LHCN-M2 (cell line): ENCODE results near the gene TNFRSF8. TPM values are rescaled to one million over a fixed set of nuclear protein-coding genes. Genes with fewer than 3 reads are reported as not detected.
A peak's percentile ranks its signal among the peaks of the same experiment; 100 is the strongest.

ENCODE experiments used
- DNase-seq: peaks from one replicate; pipeline ENCODE4 v3.0.0-alpha.2; 2012; ENCODE audit warnings: low read depth
- total RNA-seq: library from RNA; depleted of rRNA; stranded (reverse); fragments of >200 nt; gene quantifications from 2 replicates; pipeline ENCODE4 v1.2.3, GENCODE V29; 2014

The TNFRSF8 gene
- total RNA-seq, 1 experiment from 2014 or later = not detected

GRCh38 chr1:12140515-12141162, 77.5 kb downstream of the TNFRSF8 start:
- no peak for DNase-seq

DNA sequence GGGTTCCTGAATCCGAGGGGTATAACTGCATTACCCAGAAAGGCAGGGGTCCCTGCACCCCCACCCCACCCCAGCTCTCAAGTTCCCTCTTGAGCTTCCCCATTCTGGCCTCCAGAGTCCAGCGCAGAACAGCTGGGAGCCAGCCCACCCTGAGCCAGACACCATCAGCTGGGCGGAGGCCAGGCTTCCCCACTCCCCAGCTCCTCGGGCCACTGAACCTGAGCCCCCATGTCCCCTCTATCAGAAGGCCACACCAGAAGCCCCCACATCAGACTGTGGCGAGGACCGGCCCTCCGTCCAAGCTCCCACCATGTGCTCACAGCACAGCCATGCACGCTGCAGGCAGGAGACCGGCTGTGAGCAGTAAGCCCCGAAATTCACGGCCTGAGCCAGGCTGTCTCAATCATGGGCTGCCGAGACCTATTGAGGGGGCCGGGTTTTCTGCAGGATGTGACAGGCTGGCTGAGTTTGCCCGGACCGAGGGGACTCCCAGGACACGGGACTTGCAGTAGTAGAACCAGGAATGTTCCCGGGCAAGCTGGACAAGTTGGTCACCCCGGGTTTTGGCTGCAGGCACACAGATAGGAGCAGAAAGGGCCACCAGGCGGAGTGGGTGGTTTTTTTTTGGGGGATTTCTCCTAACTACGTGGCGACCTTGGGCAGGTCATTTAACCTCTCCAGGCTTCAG, 78.2 kb downstream of the TNFRSF8 start:
- DNase-seq = no peak

DNA sequence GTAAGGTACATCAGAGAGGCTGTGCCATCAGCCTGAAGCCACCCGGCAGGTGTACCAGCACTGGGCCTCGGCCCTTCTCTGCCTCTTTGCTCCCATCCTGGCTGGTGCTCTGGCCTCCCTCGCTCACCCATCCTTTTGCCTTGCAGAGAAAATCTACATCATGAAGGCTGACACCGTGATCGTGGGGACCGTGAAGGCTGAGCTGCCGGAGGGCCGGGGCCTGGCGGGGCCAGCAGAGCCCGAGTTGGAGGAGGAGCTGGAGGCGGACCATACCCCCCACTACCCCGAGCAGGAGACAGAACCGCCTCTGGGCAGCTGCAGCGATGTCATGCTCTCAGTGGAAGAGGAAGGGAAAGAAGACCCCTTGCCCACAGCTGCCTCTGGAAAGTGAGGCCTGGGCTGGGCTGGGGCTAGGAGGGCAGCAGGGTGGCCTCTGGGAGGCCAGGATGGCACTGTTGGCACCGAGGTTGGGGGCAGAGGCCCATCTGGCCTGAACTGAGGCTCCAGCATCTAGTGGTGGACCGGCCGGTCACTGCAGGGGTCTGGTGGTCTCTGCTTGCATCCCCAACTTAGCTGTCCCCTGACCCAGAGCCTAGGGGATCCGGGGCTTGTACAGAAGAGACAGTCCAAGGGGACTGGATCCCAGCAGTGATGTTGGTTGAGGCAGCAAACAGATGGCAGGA, 79.2 kb downstream of the TNFRSF8 start:
- no peak for DNase-seq

GRCh38 chr1:12142891-12143630, 80.0 kb downstream of the TNFRSF8 start:
- DNase-seq = no peak

- peak; percentile 98 for DNase-seq
Observed at GRCh38 chr1:12143631-12144155, 80.6 kb downstream of the TNFRSF8 start.

DNA sequence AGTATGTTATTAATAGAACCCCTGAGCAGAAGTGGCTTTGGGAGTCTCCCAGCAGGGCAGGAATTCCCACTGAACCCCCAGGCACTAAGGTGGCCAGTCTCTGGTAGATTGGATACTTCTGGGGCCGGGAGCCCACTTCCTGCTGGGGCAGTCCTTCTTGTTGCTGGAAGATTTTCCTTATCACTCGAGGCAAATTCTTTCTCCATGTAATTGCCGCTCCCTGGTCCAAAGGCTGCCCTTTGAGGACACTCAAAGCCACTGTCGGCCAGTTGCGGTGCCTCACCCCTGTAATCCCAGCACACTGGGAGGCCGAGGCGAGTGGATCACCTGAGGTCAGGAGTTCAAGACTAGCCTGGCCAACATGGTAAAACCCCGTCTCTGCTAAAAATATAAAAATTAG, 81.1 kb downstream of the TNFRSF8 start:
- DNase-seq = no peak

DNA sequence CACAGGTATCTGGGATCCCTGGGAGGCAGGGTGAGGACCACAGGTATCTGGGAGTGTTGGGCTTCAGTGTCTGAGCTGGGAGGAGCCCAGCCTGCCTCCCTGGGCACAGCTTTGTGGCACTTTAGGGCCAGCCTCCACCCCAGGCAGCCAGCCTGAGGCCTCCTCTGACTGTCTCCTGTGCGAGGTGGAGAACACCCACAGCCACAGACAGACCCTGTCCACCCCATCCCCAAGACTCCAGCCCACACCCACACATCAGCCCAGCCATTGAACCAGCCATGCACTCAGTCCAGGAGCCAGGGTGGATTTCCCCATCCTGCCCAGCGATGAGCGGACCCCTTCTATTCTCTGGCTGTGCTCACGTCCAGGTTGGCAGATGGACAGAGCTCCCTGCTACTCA, 81.9 kb downstream of the TNFRSF8 start:
- DNase-seq = no peak

DNA sequence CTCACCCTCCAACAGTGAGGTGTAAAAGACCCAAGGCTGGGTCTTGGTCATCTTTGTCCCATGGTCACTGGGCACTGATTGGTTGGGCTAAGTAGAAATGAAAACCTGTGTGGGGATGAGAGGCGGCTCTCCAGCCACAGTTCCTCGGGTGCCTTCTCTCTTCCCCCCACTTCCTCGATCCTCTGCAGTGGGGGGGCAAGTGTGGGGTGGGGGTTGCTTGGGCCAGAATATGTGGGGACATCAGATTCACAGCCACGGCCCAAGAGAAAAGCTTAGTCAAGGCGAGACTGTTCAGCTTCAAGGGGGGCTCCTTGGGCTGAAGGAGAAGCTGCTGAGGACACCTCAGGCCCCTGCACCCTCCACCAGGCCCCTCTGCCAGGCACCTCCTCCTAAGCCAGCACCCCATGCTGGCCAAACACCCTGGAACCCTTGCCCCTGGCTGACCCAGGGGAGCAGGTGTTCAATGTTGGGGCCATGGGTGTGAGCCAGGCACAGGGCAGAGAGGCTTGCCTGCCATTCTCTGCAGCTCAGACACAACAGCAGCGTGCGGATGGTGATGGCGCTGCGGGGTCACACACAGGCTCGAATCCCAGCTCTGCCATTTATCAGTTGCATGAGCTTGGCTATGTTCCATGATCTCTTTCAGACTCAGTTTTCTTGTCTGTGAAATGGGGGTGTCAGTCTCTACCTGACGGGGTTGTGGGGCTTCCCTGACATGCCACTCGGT, 82.7 kb downstream of the TNFRSF8 start:
- no peak for DNase-seq

DNA sequence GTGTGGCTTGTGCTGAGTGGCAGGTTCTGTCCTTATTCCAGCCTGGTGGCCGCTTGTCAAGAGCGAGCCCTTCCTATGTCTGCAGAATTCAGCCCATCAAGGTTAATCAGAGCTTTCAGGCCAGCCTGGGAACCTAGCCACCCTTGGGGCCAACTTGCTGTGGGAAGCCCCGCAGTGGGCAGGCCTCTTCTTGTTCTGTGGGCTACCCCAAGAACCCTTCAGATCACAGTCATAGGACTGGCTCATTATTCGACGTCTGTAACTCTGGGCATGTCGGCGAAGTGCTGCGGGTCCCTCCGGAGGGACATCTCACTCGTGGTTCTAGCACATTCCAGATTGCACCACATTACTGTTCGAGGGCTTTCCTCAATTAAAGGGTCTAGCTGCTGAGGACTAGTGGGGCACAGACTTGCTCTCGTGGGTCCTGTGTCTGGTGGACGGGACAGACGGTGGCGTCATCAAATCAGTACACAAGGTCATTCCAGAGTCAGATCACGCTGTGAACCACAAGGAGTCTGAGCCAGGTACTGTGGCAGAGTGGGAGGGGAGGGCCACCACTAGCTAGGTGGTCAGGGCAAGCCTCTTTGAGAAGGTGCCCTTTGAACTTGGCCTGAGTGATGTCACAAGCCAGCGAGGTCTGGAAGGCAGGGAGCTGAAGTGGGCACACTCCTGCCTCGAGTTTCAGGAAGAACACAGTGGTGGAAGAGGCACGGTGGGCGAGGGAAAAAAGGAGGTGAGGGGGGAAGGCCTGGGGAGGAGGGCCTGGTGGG, 83.4 kb downstream of the TNFRSF8 start:
- no peak for DNase-seq

- peak; percentile 32 for DNase-seq
Observed at GRCh38 chr1:12147201-12147701, 84.1 kb downstream of the TNFRSF8 start.

- peak; percentile 37 for DNase-seq
Observed at GRCh38 chr1:12148160-12148957, 85.3 kb downstream of the TNFRSF8 start.

DNA sequence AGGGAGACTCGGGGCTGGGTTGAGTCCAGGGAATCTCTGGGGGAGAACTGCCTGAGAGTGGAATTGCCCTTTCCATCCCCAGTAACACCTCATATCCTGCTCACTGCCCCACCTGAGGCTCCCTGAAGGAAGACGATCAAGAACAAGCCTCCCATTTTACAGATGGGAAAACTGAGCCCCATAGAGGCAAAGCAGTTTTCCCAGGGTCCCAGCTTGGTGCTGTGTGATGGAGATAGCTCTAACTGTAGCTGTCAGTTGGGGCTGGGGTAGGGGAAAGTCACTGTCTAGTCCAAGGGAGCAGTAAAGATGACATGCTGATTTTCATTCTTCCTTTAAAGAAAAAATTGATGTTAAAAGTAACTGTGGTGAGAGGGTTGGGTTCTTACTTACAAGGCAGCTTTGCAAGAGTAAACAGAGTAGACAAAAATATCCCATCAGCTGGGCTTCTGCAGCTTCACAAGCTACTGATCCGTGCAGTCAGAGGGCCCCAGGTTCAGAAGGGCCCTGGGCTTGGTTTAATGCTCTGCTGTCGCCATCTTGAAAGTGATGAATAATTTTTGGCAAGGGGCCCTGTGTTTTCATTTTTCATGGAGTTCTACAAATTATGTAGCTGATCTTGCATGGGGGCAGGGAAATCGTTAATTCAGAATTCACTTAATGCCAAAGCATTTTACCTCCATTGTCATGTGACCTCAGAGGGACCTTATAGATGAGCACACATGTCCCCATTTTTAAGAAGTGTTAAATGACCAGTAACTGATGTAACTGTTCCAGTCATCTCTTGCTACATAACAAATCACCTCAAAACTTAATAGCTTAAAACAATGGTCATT, 86.1 kb downstream of the TNFRSF8 start:
- DNase-seq = no peak

- no peak for DNase-seq
Observed at GRCh38 chr1:12149791-12150175, 86.7 kb downstream of the TNFRSF8 start.

DNA sequence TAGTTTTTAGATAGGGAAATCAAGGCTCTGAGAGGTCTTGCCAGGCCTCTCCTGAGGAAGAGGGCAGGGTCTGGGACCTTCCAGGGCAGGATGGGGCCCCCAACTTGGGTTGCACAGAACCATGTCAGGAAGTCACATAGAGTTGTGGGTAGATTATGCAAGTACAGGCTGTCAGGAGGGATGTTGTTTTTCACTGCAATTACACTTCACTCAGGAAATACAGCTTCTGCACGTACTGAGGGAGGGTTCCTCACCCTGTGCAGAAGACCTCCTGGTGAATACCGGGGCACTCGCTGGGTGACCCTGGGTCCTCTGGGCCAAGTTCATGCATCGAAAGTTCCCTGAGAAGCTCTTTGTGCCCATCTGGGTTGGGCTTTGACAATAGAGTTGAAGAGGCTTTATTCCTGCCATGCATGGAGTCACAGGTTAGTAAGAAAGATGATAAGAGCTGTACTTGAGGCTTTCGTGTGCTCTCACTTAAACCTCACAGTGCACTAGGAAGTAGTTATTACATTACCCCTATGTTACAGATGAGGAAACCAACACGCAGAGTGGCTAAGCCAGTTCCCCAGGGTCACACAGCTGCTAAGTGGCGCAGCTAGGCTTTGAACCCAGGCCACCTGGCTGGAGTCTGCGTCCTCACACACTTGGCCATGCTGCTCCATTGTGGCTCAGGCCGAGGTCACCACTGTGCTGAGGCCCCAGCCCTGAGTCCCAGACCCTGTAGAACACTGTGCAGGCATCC, 87.5 kb downstream of the TNFRSF8 start:
- no peak for DNase-seq

- no peak for DNase-seq
Observed at GRCh38 chr1:12151465-12151864, 88.4 kb downstream of the TNFRSF8 start.

- DNase-seq = no peak
Observed at GRCh38 chr1:12152113-12152891, 89.2 kb downstream of the TNFRSF8 start.
